A673 (cell line): ENCODE measurements around the gene CALR3.

Experiments used
- EZH2 ChIP-seq: fragments of 200-600 bp; sonication (generic); IDR thresholded peaks from 2 replicates; pipeline ENCODE4 v1.6.1; 2017; ENCODE audit warnings: borderline replicate concordance, low read depth, mild to moderate bottlenecking, mixed read lengths, antibody characterized with exemption, low read length; ENCODE audit not compliant: poor library complexity, severe bottlenecking
- TF ChIP-seq, protein P1 (sequence below): fragments of 300-800, 200-600 bp; sonication (generic); conservative IDR thresholded peaks from 2 replicates; pipeline ENCODE4 v1.5.1; 2017; ENCODE audit warnings: low read depth, mild to moderate bottlenecking, antibody characterized with exemption, low read length, moderate library complexity, mixed read lengths

DNA sequence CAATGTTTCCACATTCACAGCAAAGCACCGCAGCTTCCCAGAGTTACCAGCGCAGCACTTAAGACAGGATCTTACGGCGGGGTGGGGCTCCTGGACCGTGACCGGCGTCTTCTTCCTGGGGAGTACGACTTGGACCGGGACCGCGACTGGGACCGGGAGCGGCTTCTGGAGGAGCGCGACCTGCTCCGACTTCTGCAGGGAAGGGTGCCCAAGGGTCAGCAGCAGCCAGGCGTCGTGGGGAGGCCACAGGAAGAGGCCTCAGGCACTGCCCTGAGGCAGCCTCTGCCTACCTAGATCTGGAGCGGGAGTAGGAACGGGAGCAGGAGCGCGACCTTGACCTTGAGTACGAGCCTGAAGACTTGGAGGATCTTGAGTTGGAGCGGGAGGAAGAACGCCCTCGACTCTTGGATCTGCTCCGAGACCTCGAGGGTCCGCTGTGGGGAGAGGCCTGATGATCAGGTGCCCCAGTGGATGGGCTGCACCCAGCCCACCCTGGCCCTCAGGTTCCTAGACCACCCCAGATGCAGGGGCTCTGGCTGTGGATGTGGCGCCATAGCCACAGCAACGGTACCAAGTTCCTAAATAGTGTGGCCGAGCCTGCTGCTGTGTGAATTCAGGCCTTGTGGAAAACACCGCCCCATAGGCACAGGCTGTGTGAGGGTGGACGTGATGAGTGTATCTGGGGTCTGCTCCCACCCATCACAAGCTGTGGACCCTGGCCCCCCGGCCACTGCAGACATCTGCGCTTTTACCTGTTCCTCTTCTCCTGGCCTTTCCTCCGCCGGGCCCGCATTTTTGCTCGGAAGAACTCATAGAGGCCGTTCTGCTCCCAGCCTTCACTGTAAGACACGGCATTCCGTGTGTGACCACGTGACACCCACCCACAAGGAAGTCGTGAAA is 24.4 kb upstream of the CALR3 start:
- no peak for TF ChIP-seq EZH2
- TF ChIP-seq, protein P1, sequence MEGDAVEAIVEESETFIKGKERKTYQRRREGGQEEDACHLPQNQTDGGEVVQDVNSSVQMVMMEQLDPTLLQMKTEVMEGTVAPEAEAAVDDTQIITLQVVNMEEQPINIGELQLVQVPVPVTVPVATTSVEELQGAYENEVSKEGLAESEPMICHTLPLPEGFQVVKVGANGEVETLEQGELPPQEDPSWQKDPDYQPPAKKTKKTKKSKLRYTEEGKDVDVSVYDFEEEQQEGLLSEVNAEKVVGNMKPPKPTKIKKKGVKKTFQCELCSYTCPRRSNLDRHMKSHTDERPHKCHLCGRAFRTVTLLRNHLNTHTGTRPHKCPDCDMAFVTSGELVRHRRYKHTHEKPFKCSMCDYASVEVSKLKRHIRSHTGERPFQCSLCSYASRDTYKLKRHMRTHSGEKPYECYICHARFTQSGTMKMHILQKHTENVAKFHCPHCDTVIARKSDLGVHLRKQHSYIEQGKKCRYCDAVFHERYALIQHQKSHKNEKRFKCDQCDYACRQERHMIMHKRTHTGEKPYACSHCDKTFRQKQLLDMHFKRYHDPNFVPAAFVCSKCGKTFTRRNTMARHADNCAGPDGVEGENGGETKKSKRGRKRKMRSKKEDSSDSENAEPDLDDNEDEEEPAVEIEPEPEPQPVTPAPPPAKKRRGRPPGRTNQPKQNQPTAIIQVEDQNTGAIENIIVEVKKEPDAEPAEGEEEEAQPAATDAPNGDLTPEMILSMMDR: no peak
